Loucy (cell line): ENCODE data around the gene RASSF10.

Experiments used
- CTCF ChIP-seq: fragments of 200-600 bp; sonication (generic); conservative IDR thresholded peaks from 2 replicates; pipeline ENCODE4 v1.5.1; 2014; ENCODE audit warnings: mild to moderate bottlenecking, antibody characterized with exemption, low read length
- EZH2phosphoT487 ChIP-seq: fragments of 200-600 bp; IDR thresholded peaks from 2 replicates; pipeline ENCODE4 v1.6.1; 2018; ENCODE audit warnings: antibody characterized with exemption, mild to moderate bottlenecking, moderate library complexity, borderline replicate concordance

- TF ChIP-seq CTCF, result no peak
- TF ChIP-seq EZH2phosphoT487, result no peak
Observed at GRCh38 chr11:12971955-12972354, 37.2 kb upstream of the RASSF10 start.
